GM12891 (cell line): Measurements from ENCODE around the gene SORT1.

Source experiments
- POLR2A ChIP-seq: IDR thresholded peaks from 2 replicates; pipeline ENCODE4 v1.6.1; 2011; ENCODE audit warnings: low read depth, low read length, control low read depth
- POLR2AphosphoS5 ChIP-seq: IDR thresholded peaks from 2 replicates; pipeline ENCODE4 v1.6.1; 2011; ENCODE audit warnings: low read depth, low read length, control low read depth
- TAF1 ChIP-seq: IDR thresholded peaks from 2 replicates; pipeline ENCODE4 v1.6.1; 2011; ENCODE audit warnings: low read depth, low read length, control low read depth

GRCh38 chr1:109304226-109304920, 93.3 kb downstream of the SORT1 start:
- no peak for TF ChIP-seq POLR2A
- TF ChIP-seq TAF1, result no peak
- TF ChIP-seq POLR2AphosphoS5, result no peak
